ENCODE data around the gene FNDC3A. TPM values are rescaled to one million over a fixed set of nuclear protein-coding genes. Genes with fewer than 3 reads are reported as not detected.

The FNDC3A gene
- total RNA-seq, 1 experiment from 2014 or later, result 52.4 TPM

GRCh38 chr13:49213539-49213938, 237.8 kb downstream of the FNDC3A start:
- Histone ChIP-seq H3K4me3 (no peak overlapping the region), H3K4me1 (no peaks in the 10 kb centered on the region), H3K9me3 (replicated peaks) (no peaks in the 10 kb centered on the region), H3K27me3 (no peaks in the 10 kb centered on the region), H3K36me3 (peaks cover 4% of the 10 kb centered on the region; the same call in 1 of the 2 replicates), H3K27ac (no peak overlapping the region)
- DNase-seq, result no peak

- Histone ChIP-seq H3K9me3 (replicated peaks) (no peaks in the 10 kb centered on the region), H3K4me3 (no peak overlapping the region), H3K27me3 (no peaks in the 10 kb centered on the region), H3K27ac (no peak overlapping the region), H3K36me3 (0 out of 2 replicates have a peak, but pooled peaks cover 4% of the 10 kb centered on the region), H3K4me1 (no peaks in the 10 kb centered on the region)
- DNase-seq, result peak in 1 of 2 experiments; percentile 8
Measured at GRCh38 chr13:49213997-49214916, 238.5 kb downstream of the FNDC3A start.

GRCh38 chr13:49214917-49215376, 239.2 kb downstream of the FNDC3A start:
- no peak overlapping the region for H3K4me3 ChIP-seq
- H3K9me3 ChIP-seq (replicated peaks), result no peaks in the 10 kb centered on the region
- no peaks in the 10 kb centered on the region for H3K27me3 ChIP-seq
- DNase-seq, result peak in 1 of 2 experiments; percentile 37
- no peak overlapping the region for H3K27ac ChIP-seq
- H3K36me3 ChIP-seq, result 0 out of 2 replicates have a peak, but pooled peaks cover 4% of the 10 kb centered on the region
- no peaks in the 10 kb centered on the region for H3K4me1 ChIP-seq

- Histone ChIP-seq H3K27me3 (no peaks in the 10 kb centered on the region), H3K4me3 (no peak overlapping the region), H3K4me1 (no peaks in the 10 kb centered on the region), H3K27ac (no peak overlapping the region), H3K36me3 (no peaks in the 10 kb centered on the region), H3K9me3 (replicated peaks) (no peaks in the 10 kb centered on the region)
- DNase-seq, result no peak
Measured at GRCh38 chr13:49216334-49216733, 240.6 kb downstream of the FNDC3A start.

GRCh38 chr13:49217962-49218492, 242.3 kb downstream of the FNDC3A start:
- no peaks in the 10 kb centered on the region for H3K36me3 ChIP-seq

GRCh38 chr13:49218493-49219051, 242.9 kb downstream of the FNDC3A start:
- Histone ChIP-seq H3K27ac (no peak overlapping the region), H3K9me3 (replicated peaks) (no peaks in the 10 kb centered on the region), H3K4me3 (peak overlapping the region; percentile 37), H3K27me3 (no peaks in the 10 kb centered on the region), H3K4me1 (no peaks in the 10 kb centered on the region), H3K36me3 (no peaks in the 10 kb centered on the region)
- peak; percentile 69 to 74 for DNase-seq

More at GRCh38 chr13:49217962-49218492, 242.3 kb downstream of the FNDC3A start:
- no peak overlapping the region for H3K27ac ChIP-seq
- no peaks in the 10 kb centered on the region for H3K27me3 ChIP-seq
- H3K4me1 ChIP-seq, result no peaks in the 10 kb centered on the region
- H3K4me3 ChIP-seq, result no peak overlapping the region
- no peaks in the 10 kb centered on the region for H3K9me3 ChIP-seq (replicated peaks)
- no peak for DNase-seq

- H3K4me3 ChIP-seq, result no peak overlapping the region
- H3K9me3 ChIP-seq (replicated peaks), result no peaks in the 10 kb centered on the region
- DNase-seq, result no peak
- H3K36me3 ChIP-seq, result no peaks in the 10 kb centered on the region
- H3K27ac ChIP-seq, result no peak overlapping the region
- no peaks in the 10 kb centered on the region for H3K27me3 ChIP-seq
- no peaks in the 10 kb centered on the region for H3K4me1 ChIP-seq
Measured at GRCh38 chr13:49219647-49220035, 243.9 kb downstream of the FNDC3A start.

- DNase-seq, result no peak
- Histone ChIP-seq H3K4me3 (peak within 1 kb of the TSS; percentile 37), H3K27ac (no peak within 1 kb of the TSS), H3K27me3 (no peaks in the 10 kb centered on the region), H3K9me3 (replicated peaks) (no peaks in the 10 kb centered on the region), H3K4me1 (no peaks in the 10 kb centered on the region), H3K36me3 (no peaks in the 10 kb centered on the region)
Measured at GRCh38 chr13:49220036-49220855, 244.5 kb downstream of the FNDC3A start, which contains the start of gene MLNR. MLNR (plus strand) TSS chr13:49220338; CDS start chr13:49220338, 0 bp downstream.

- no peak overlapping the region for H3K4me3 ChIP-seq
- H3K36me3 ChIP-seq, result no peaks in the 10 kb centered on the region
- H3K4me1 ChIP-seq, result no peaks in the 10 kb centered on the region
- no peak overlapping the region for H3K27ac ChIP-seq
- no peaks in the 10 kb centered on the region for H3K9me3 ChIP-seq (replicated peaks)
- no peak for DNase-seq
- H3K27me3 ChIP-seq, result no peaks in the 10 kb centered on the region
Measured at GRCh38 chr13:49220856-49221589, 245.3 kb downstream of the FNDC3A start.

- Histone ChIP-seq H3K27me3 (no peaks in the 10 kb centered on the region), H3K27ac (no peak overlapping the region), H3K9me3 (replicated peaks) (no peaks in the 10 kb centered on the region), H3K4me3 (no peak overlapping the region), H3K4me1 (no peaks in the 10 kb centered on the region), H3K36me3 (no peaks in the 10 kb centered on the region)
- no peak for DNase-seq
Measured at GRCh38 chr13:49221590-49221965, 245.9 kb downstream of the FNDC3A start.

GRCh38 chr13:49225223-49226042, 249.7 kb downstream of the FNDC3A start:
- H3K27me3 ChIP-seq, result no peaks in the 10 kb centered on the region

GRCh38 chr13:49226613-49227012, 250.9 kb downstream of the FNDC3A start:
- H3K9me3 ChIP-seq (replicated peaks), result no peaks in the 10 kb centered on the region
- H3K4me1 ChIP-seq, result no peaks in the 10 kb centered on the region
- no peak for DNase-seq
- H3K27me3 ChIP-seq, result no peaks in the 10 kb centered on the region
- no peaks in the 10 kb centered on the region for H3K36me3 ChIP-seq
- no peak overlapping the region for H3K4me3 ChIP-seq
- no peak overlapping the region for H3K27ac ChIP-seq

More at GRCh38 chr13:49225223-49226042, 249.7 kb downstream of the FNDC3A start:
- Histone ChIP-seq H3K4me3 (no peak overlapping the region), H3K9me3 (replicated peaks) (no peaks in the 10 kb centered on the region), H3K36me3 (no peaks in the 10 kb centered on the region), H3K27ac (no peak overlapping the region), H3K4me1 (no peaks in the 10 kb centered on the region)
- no peak for DNase-seq

- H3K9me3 ChIP-seq (replicated peaks), result no peaks in the 10 kb centered on the region
- H3K27ac ChIP-seq, result no peak overlapping the region
- no peaks in the 10 kb centered on the region for H3K27me3 ChIP-seq
- DNase-seq, result no peak
- H3K36me3 ChIP-seq, result no peaks in the 10 kb centered on the region
- H3K4me3 ChIP-seq, result no peak overlapping the region
- H3K4me1 ChIP-seq, result no peaks in the 10 kb centered on the region
Measured at GRCh38 chr13:49234741-49235140, 259.0 kb downstream of the FNDC3A start.
